Endothelial cell of umbilical vein (primary cell): ENCODE measurements around the gene CYP27C1. TPM values are rescaled to one million over a fixed set of nuclear protein-coding genes. Genes with fewer than 3 reads are reported as not detected.

Source experiments
- BruUV-seq: library from RNA; stranded (reverse); fragments of 400-500 nt; replicated peaks from 2 replicates; lab custom pipeline; 2021; lab: Mats Ljungman, UMichigan
- CTCF ChIA-PET: fragments of 300-600, 350-600 bp; sonication (Branson Sonifier 250); formaldehyde crosslinking; loops from one replicate; lab custom pipeline; 2021; ENCODE audit warnings: antibody characterized with exemption, inconsistent platforms; lab: Charles Lee
- POLR2A ChIA-PET: fragments of 300-600, 350-600 bp; sonication (Branson Sonifier 250); formaldehyde crosslinking; loops from one replicate; lab custom pipeline; 2021; ENCODE audit warnings: antibody characterized with exemption, inconsistent platforms; lab: Charles Lee
- DNase-seq: peaks from one replicate; pipeline ENCODE4 v3.0.0-alpha.2; 2011; ENCODE audit warnings: low read depth, low spot score
- FAIRE-seq: peaks from 2 replicates; lab custom pipeline; 2011; peaks lifted over from hg19 to GRCh38; lab: Jason Lieb, UNC
- H2AFZ ChIP-seq: 2 replicates; pipeline ENCODE4 v1.6.0; 2012; ENCODE audit warnings: low read depth, low read length, control low read depth, inconsistent platforms
- H3K27ac ChIP-seq: 2 replicates; pipeline ENCODE4 v1.5.1; 2011; ENCODE audit warnings: low read depth, mild to moderate bottlenecking, control low read depth, low read length, moderate library complexity; ENCODE audit not compliant: insufficient read depth
- H3K27me3 ChIP-seq, 2 experiments: 2 replicates each; pipeline versions ENCODE4 v1.6.0 to v1.6.1; 2011; ENCODE audit warnings: low read length in 2 of 2, mixed read lengths in 1 of 2; ENCODE audit not compliant: control insufficient read depth in 2 of 2, insufficient read depth in 2 of 2
- H3K36me3 ChIP-seq, 2 experiments: 2 replicates in 1 of 2; 3 replicates in 1 of 2; pipeline ENCODE4 v1.5.1; 2011; ENCODE audit warnings: low read length in 2 of 2, mild to moderate bottlenecking in 1 of 2, moderate library complexity in 1 of 2; ENCODE audit not compliant: control insufficient read depth in 2 of 2, insufficient read depth in 2 of 2; ENCODE audit errors: extremely low read depth in 1 of 2
- H3K4me1 ChIP-seq: 3 replicates; pipeline ENCODE4 v1.5.1; 2011; ENCODE audit warnings: mild to moderate bottlenecking, low read length; ENCODE audit not compliant: control insufficient read depth, insufficient read depth; ENCODE audit errors: extremely low read depth
- H3K4me2 ChIP-seq: 2 replicates; pipeline ENCODE4 v1.6.1; 2011; ENCODE audit warnings: low read length, control low read depth, mixed read lengths; ENCODE audit not compliant: insufficient read depth
- H3K4me3 ChIP-seq, 3 experiments: fragments of 200-600 bp in 1 of 3; sonication (generic), shearing (Covaris generic) in 1 of 3; replicated peaks in 1 of 3; 2 replicates each; pipeline ENCODE4 v1.5.1; 2011 to 2016; ENCODE audit warnings: control low read depth in 3 of 3, low read length in 3 of 3, mild to moderate bottlenecking in 2 of 3, inconsistent platforms in 1 of 3, low read depth in 1 of 3, moderate library complexity in 1 of 3; ENCODE audit not compliant: insufficient read depth in 1 of 3
- H3K79me2 ChIP-seq: 2 replicates; pipeline ENCODE4 v1.6.0; 2012; ENCODE audit warnings: low read length, inconsistent platforms; ENCODE audit not compliant: control insufficient read depth, insufficient read depth
- H3K9ac ChIP-seq: replicated peaks from 2 replicates; pipeline ENCODE3; 2011; ENCODE audit warnings: low read length, control low read depth; ENCODE audit not compliant: insufficient read depth; ENCODE audit errors: extremely low read depth
- H3K9me1 ChIP-seq: replicated peaks from 3 replicates; pipeline ENCODE4 v1.6.0; 2011; ENCODE audit warnings: mild to moderate bottlenecking, low read length; ENCODE audit not compliant: control insufficient read depth, insufficient read depth; ENCODE audit errors: extremely low read depth
- H3K9me3 ChIP-seq: replicated peaks from 2 replicates; pipeline ENCODE4 v1.5.1; 2012; ENCODE audit warnings: low read length, inconsistent platforms; ENCODE audit not compliant: control insufficient read depth, insufficient read depth
- H4K20me1 ChIP-seq: replicated peaks from 2 replicates; pipeline ENCODE3; 2011; ENCODE audit warnings: mild to moderate bottlenecking, low read length; ENCODE audit not compliant: control insufficient read depth, insufficient read depth; ENCODE audit errors: extremely low read depth
- CTCF ChIP-seq, 2 donors: IDR thresholded peaks; 1 replicate in 1 of 2; 2 replicates in 1 of 2; pipeline ENCODE4 v1.5.1; 2011; ENCODE audit warnings: low read length in 2 of 2, mild to moderate bottlenecking in 2 of 2, moderate library complexity in 2 of 2, control low read depth in 1 of 2, inconsistent platforms in 1 of 2, low read depth in 1 of 2; ENCODE audit not compliant: insufficient read depth in 1 of 2; ENCODE audit errors: extremely low read depth in 1 of 2
- EZH2 ChIP-seq: IDR thresholded peaks from 2 replicates; pipeline ENCODE4 v1.6.1; 2012; ENCODE audit warnings: borderline replicate concordance, low read depth, mild to moderate bottlenecking, moderate library complexity, low read length, inconsistent platforms; ENCODE audit not compliant: severe bottlenecking
- FOS ChIP-seq: IDR thresholded peaks from 2 replicates; pipeline ENCODE4 v1.6.1; 2011; ENCODE audit warnings: mild to moderate bottlenecking, low read length, moderate library complexity, borderline replicate concordance; ENCODE audit not compliant: insufficient read depth
- GATA2 ChIP-seq: IDR thresholded peaks from 2 replicates; pipeline ENCODE4 v1.7.0; 2011; ENCODE audit warnings: low read depth, mild to moderate bottlenecking, moderate library complexity, mixed read lengths, low read length; ENCODE audit not compliant: insufficient read length, insufficient read depth
- JUN ChIP-seq: IDR thresholded peaks from 2 replicates; pipeline ENCODE4 v1.6.1; 2011; ENCODE audit warnings: borderline replicate concordance, low read depth; ENCODE audit not compliant: insufficient read length, insufficient read depth
- MAX ChIP-seq: IDR thresholded peaks from 2 replicates; pipeline ENCODE4 v1.6.1; 2011; ENCODE audit not compliant: insufficient read depth, insufficient read length
- MYC ChIP-seq: IDR thresholded peaks from one replicate; pipeline ENCODE4 v1.6.1; 2011; ENCODE audit warnings: mild to moderate bottlenecking, low read depth, low read length
- POLR2A ChIP-seq: IDR thresholded peaks from 2 replicates; pipeline ENCODE4 v1.6.1; 2012; ENCODE audit warnings: low read depth, mild to moderate bottlenecking, control low read depth, low read length
- POLR2AphosphoS5 ChIP-seq: IDR thresholded peaks from 2 replicates; pipeline ENCODE4 v1.6.1; 2012; ENCODE audit warnings: low read depth, mild to moderate bottlenecking, control low read depth, low read length, moderate library complexity; ENCODE audit not compliant: insufficient read depth
- dilution Hi-C: fragments of 300-500 bp; cut with MboI; formaldehyde crosslinking; loops from one replicate; pipeline ENCODE4 v1.15.0; 2019; ENCODE audit warnings: low sequenced_read_pairs; ENCODE audit not compliant: extremely low pct_ligation_motif_present
- intact Hi-C: fragments of 100-400 bp; cut with micrococcal nuclease; formaldehyde crosslinking; loops from one replicate; pipeline ENCODE4 v1.10.0; 2022
- polyA plus RNA-seq, 4 experiments: library from polyadenylated mRNA; depleted of rRNA in 3 of 4; stranded (reverse) in 3 of 4; unstranded in 1 of 4; fragments of >200 nt; gene quantifications; 2 replicates each; pipeline versions ENCODE4 v1.2.1 to v1.2.3, GENCODE V29; 2011 to 2012; ENCODE audit warnings: missing spikeins in 1 of 4
- total RNA-seq: library from RNA; stranded (reverse); gene quantifications from 2 replicates; pipeline ENCODE4 v1.2.3, GENCODE V29; 2021

CYP27C1 gene
- total and polyA plus RNA-seq, 2 donors (not counting 3 experiments of a cell fraction or from before 2014, with no cell fraction given), result not detected

GRCh38 chr2:127187831-127188230, 32.3 kb downstream of the CYP27C1 start:
- ChIA-PET CTCF (no interaction called here), POLR2A (no interaction called here)
- TF ChIP-seq GATA2, result no peak
- TF ChIP-seq MAX, result no peak
- TF ChIP-seq MYC, result no peak
- no peak for TF ChIP-seq POLR2AphosphoS5
- no peak for TF ChIP-seq FOS
- TF ChIP-seq EZH2, result no peak
- no peak for TF ChIP-seq CTCF (IDR thresholded peaks at IDR 0.05; ENCODE audit: extremely low read depth in 1 of 2, insufficient read depth in 1 of 2, low read depth in 1 of 2, low read length in 2 of 2)
- TF ChIP-seq POLR2A, result no peak
- TF ChIP-seq JUN, result no peak

More at GRCh38 chr2:127187831-127188230, 32.3 kb downstream of the CYP27C1 start:
- Histone ChIP-seq H3K4me2 (no peak overlapping the region), H3K9me1 (no peaks in the 10 kb centered on the region), H3K27me3 (peaks cover 5 to 13% of the 10 kb centered on the region in 2 experiments), H3K27ac (no peak overlapping the region), H3K4me1 (peaks cover 10% of the 10 kb centered on the region), H3K9ac (no peak overlapping the region), H3K4me3 (no peak overlapping the region), H3K9me3 (no peaks in the 10 kb centered on the region), H3K79me2 (no peaks in the 10 kb centered on the region), H4K20me1 (no peaks in the 10 kb centered on the region), H3K36me3 (no peaks in the 10 kb centered on the region), H2AFZ (no peak overlapping the region)
- intact Hi-C loops, result no loop called here
- no peak for DNase-seq
- no TSS peak for BruUV-seq
- FAIRE-seq, result no peak
- dilution Hi-C loops, result no loop called here
